Skeletal muscle cell (primary cell): ENCODE measurements around the gene DNAJC18.
A peak's percentile ranks its signal among the peaks of the same experiment; 100 is the strongest.
"Not testable (repeated sequence)": the region's sequence is repeated elsewhere in the genome, so short reads cannot be mapped to it uniquely, and the experiment has no call there.

ENCODE experiments used
- DNase-seq: peaks from one replicate; pipeline ENCODE4 v3.0.0-alpha.2; 2010; ENCODE audit warnings: low read depth
- H3K4me3 ChIP-seq: 2 replicates; pipeline ENCODE4 v1.5.1; 2011; ENCODE audit warnings: low read depth, mild to moderate bottlenecking, control low read depth, low read length, moderate library complexity

Gene DNAJC18

DNA sequence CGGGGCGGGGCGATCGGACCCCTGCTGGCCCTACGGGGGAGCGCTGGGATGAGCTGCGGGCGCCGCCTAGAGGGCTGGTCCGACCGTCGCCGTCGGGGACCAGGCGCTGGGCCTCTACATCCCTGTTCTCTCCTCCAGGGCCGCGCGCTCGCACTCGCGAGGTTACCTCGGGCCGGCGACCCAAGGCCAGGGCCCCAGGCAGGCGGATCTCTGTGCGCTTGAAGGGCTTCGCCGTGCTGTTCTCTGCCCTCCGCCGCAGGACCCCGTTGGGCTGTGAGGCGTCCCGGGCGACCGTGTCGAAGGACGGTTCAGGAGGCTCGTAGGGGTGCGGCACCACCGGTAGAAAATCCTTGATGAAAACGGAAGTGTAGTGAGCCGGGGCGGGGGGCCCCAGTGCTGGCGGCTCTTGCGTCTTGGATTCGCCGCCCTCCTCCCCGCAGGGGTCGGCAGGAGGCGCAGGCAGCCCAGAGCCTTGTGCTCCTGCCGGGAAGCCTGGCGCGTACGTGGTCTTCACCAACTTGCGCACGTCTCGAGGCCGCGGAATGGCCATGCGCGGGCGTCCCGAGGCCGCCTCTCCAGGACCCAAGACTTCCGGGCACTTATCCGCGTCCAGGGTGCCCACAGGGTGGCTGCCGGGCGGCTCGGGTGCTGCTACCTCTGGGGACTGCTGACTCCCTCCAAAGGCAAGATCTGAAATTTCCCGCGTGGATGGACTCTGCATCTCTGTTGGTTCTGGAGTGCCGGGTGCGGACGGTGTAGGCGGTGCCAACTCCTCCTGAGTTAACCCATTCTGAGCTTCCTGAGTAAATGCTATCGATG is 46.4 kb downstream of the DNAJC18 start:
- DNase-seq = no peak
- peak overlapping the region; percentile 38 for H3K4me3 ChIP-seq

DNA sequence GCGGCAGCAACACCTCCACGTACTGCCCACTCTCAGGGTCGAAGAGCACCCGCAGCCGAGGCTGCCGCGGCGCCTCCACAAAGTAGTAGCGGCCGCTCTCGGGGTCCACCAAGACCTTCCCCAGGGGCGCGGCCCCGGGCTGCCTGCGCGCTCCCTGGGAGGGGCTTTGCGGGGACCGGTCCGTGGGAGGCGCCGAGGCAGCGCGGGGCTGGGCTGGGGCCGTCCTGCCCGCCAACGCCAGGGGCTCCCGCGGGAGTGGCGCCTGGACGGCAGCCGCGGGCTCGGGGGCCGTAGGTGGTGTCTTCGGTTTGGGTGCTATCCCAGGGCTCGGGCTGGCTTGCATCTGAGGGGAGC is 47.0 kb downstream of the DNAJC18 start:
- no peak for DNase-seq
- no peak overlapping the region for H3K4me3 ChIP-seq

DNA sequence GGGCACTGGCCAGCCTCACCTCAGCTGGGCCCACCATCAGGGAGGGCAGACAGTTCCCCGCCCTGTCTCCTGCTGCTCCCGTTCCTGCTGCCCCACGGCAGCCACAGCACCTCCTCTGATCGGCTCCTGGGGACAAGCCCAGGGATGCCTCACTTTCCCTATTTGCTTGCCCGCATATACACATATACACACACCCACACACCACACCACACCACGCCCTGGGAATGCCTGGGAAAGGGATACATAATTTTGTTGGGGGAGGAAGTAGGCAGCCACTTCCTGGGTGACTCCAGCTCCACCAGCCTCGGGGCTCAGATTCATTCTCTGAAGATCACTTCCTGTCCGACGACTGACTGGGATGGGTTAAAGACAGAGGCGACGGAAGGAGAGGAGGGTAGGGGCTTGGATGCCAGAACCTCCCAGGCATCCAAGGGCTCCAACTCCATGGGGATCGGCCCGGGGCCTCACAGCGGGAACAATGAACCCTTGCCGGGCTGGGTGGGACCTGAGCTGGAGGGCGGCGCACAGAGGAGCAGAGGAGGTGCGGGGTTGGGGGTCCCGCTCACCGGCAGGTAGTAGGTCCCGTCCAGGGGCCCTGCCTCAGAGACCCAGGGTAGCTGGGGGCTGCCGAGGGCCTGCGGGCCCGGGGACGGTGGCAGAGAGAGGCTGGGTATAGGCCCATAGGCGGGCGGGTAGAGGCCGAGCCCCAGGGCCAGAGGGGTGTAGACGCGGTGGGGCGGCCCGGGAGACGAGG is 47.6 kb downstream of the DNAJC18 start:
- DNase-seq = no peak
- no peak overlapping the region for H3K4me3 ChIP-seq

DNA sequence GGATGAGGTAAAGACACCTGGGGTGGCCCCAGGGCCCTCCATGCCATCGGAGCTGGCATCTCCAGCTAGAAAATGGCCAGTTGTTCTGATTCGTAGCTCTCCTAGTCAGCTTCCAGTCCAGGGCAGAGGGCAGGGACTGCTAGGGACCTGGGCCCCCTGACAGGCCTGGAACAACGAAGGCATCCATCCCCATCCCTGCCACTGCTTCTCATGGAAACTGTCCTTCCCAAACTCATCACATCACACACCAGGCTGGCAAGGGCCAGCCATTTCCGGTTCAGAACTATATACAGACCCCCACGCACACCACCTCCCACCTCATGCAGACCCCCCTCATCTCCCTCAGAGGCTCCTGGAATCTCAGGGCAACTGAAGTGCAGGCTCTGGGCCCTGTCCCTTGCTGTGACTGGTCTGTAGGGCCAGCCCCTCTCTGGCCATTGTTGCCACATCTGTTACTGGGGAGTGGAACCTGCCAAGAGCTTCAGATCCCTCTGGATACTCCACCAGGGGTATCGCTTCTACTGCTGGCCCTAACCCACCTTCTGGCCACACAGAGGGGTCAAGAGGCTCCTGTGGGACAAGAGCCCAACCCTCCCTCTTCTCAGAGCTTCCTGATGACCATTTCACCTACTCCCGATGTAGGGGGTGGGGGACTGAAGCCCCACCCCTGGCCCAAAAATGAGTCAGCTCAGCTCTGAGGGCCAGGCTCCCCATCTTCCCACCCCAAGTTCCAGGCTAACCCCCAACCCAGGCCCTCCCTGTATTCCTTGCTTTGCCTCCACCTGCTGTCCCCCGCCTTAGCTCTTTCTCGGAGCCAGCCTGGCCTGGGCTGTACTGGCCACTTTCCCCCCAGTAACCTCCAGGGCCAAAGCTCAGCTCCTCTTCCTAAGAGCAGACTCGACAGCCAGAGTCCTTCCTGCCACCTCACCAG is 48.4 kb downstream of the DNAJC18 start:
- DNase-seq = no peak

DNA sequence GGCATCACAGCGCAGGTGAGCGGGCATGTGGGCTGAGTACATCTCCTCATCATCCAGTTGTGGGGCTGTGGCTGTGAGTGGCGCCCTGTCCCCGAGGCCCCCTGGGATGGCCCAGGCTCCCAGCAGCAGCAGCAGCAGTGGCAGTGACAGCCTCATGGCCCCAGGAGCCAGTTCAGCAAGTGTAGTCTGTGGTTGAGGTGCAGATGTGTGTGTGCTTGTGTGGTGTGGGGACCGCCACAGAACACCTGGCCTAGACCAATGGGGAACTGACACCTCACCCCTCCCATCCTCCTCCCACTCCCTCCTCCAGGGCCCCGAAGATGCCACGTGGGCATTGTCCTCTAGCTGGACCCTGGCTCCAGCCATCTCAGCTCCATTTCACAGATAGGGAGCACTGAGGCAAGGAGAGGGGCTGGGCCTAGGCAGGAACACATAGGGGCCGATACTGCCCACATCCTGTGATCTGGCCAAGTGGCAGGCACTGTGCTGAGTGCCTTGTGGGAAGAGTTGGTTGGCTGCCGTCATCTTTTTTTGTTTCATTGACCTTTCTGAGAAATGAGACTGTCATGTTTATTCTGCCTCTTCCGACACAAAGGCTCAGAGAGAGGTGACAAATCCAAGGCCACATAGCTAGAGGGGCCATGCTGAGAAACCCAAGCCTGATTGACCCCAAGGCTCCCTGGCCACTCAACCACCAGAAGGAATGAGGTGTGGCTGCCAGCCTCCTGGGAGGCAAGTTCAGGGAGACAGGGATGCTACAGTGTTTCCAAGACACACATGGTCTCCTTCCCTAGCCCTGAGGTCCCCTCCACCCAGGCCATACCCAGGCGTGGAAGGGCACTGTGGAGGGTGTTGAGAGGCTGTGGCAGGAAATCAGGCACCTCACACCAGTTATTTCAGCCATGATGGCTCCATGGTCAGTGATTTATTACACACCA is 49.4 kb downstream of the DNAJC18 start, which contains the start of gene MZB1:
Gene MZB1 (minus strand): TSS at position 213 of the 938 bp plus-strand sequence. CDS start 57 bp downstream, at position 156.
- H3K4me3 ChIP-seq = no peak within 1 kb of the TSS
- no peak for DNase-seq

More for the DNA sequence above, 48.4 kb downstream of the DNAJC18 start:
- H3K4me3 ChIP-seq = no peak overlapping the region

DNA sequence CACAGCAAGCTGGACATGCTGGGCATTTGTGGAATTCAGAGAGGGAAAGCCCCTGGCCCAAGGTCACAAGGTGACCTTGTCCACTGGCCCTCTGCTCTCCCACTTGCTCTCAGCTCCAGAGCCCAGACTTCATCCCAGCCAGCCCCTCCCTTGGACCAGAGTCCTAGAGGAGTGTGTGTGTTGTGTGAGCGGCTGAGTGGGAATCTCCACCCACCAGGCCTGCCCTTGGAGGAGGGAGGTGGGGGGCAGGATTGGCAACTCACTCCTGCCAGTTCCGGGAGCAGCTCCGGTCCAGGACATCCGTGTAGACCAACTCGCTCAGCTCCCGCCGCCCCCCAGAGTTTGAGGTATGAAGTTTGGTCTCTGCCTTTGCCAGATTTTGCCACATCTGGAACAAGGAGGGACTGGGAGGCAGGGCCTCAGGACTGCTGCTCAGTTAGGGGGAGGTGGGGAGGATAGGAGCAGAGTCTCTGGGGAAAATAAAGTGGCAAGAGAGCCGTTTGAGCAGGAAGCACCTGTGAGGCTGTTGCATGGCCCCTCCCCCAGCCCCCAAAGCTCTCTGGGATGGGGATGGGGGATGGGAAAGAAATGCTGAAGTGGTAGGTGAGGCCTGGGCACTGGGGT is 51.0 kb downstream of the DNAJC18 start:
- H3K4me3 ChIP-seq = no peak overlapping the region

DNA sequence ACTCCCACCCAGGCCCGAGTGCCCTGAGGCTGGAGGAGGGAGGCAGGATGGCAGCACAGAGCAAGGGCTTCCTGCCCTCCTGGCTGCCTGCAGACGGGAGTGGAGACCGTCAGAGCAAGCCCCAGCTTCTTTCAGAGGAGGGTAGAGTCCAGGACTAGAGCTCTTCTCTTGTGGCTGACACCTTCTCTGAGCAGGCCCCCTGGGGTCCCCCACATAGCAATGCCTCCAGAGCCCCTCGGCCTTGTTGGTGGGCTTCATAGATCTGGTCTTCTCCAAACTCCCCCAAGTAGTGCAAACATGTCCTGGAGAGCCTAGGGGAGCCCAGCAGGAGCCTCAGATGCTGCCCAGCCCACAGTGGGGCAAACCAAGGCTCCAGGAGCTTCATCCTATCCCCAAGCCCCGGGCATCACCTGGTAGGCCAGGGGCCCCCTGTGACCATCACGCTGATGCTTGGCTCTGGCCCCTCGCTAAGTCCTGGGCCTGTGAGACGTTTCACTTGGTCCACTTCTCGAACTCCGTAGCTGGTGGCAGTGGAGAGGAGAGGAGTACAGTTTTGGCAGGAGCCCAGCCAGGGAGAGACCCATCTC is 51.6 kb downstream of the DNAJC18 start:
- H3K4me3 ChIP-seq = no peak overlapping the region
- DNase-seq = no peak

More for the DNA sequence above, 51.0 kb downstream of the DNAJC18 start:
- DNase-seq = no peak

DNA sequence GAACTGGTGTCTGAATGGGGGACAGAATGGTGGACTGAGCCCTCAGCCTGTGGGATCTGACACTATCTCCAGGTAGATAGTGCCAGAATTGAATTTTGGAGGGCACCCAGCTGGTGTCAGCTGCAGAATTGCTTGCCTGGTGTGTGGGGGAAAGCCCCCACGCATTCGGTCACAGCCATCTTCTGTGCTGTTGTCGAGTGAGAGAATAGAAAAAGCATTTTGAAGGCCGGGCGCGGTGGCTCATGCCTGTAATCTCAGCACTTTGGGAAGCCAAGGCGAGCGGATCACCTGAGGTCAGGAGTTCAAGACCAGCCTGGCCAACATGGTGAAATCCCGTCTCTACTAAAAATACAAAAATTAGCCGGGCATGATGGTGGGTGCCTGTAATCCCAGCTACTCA is 52.4 kb downstream of the DNAJC18 start:
- not testable (repeated sequence) for DNase-seq, H3K4me3 ChIP-seq

DNA sequence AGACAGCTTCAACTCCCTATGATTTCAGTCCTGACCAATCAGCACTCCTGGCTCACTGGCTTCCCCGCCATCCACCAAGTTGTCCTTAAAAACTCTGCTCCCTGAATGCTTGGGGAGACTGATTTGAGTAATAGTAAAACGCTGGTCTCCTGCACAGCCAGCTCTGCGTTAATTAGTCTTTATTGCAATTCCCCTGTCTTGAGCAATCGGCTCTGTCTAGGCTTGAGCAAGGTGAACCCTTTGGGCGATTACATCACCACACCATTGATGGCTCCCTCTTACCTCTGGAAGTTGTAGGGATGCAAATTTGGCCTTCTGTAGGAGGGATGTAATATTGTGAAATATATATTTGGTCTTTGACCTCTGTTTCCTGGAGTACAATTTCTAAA is 53.3 kb downstream of the DNAJC18 start:
- DNase-seq = no peak
- no peak overlapping the region for H3K4me3 ChIP-seq

DNA sequence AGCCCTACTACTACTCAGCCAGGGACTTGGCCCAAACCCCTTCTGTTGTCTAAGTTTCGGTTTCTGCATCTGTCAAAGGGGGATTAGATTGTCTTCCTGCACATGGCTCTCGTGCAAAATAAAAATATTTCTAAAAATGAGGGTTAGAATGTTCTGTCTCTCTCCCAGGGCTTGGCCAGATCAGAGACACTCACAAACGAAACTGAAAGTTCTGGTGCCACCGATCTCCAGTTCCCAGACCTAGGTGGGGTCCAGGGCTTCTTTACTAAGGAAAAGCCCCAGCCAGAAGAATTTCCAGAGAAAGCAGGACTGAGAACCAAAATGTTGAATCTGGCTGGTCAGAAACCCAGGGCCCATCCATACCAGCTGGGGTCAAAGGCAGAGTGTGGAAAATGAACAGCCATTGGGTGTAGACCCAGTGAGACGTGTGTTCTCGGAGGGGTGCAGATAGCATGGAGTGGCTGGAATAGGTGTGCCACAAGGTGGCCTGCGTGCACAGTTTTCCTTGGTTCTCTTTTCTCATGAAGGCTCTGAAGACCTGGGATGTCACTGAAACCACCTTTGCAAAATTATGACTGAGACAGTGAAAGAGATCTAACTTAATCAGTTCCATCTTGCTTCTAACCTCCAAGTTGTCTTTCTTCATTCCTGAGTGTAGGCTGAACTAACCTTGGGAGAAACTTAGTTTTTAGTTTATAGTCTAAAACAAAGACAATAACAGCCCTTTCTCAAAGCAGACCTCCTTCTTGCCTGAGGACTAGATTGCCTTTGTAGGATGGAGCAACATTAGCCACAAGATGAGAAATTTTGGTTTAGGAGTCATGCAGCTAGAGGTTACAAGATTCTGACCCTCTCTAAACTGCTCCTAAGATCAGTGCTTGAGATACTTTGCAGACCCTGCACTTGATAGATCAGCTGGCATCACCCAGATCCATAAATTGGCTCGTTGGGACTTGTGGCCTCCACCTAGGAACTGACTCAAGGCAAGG is 54.0 kb downstream of the DNAJC18 start:
- no peak overlapping the region for H3K4me3 ChIP-seq
- no peak for DNase-seq

DNA sequence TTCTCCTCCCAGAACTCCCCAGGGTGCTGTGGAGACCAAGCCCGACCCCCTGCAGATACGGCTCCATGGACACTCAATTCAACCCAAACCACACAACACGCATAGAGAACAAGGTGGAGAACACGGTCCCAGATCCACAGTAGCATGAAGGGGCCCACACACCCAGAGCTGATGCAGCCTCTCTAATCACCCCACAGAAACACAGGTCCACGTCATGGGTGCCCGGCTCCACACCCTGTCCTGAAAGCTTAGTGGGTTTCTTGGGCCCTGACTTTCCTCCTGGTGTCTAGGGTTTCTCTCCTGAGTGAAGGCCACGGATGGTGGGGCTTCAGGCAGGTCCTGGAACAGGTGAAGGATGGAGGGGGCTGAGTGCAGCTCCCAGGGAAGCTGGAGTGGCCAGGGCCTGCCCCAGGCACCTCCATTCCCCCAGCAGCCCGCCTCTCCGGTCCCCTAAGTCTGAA is 54.7 kb downstream of the DNAJC18 start:
- DNase-seq = no peak
- no peak overlapping the region for H3K4me3 ChIP-seq

DNA sequence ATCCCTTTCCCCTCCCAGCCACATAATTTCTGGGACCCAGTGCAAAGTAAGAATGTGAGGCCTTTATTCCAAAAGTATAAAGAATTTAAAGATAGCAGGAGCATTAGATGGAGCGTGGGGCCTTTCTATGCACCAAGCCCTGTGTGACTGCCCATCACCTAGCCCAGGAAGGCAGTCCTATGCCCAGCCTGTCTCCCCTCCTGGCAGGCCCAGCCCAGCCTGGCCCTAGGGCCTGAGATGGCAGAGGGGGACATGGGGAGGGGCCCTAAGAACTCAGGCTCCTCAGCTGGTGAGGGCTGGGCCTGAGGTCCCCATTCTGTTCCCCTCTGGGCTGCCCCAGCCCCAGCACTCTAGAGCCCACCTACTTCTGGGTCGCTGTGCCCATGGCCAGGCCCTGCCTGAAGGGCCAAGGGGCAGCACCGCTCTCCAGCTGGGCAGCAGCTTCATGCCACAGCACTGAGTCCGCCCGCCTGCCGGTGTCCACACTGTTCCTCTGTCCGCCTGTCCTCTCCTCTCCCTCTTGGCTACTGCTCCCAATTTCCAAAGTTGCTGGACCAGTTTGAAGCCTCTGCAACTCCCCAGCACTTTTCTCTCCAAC is 55.2 kb downstream of the DNAJC18 start:
- no peak overlapping the region for H3K4me3 ChIP-seq
- DNase-seq = no peak

DNA sequence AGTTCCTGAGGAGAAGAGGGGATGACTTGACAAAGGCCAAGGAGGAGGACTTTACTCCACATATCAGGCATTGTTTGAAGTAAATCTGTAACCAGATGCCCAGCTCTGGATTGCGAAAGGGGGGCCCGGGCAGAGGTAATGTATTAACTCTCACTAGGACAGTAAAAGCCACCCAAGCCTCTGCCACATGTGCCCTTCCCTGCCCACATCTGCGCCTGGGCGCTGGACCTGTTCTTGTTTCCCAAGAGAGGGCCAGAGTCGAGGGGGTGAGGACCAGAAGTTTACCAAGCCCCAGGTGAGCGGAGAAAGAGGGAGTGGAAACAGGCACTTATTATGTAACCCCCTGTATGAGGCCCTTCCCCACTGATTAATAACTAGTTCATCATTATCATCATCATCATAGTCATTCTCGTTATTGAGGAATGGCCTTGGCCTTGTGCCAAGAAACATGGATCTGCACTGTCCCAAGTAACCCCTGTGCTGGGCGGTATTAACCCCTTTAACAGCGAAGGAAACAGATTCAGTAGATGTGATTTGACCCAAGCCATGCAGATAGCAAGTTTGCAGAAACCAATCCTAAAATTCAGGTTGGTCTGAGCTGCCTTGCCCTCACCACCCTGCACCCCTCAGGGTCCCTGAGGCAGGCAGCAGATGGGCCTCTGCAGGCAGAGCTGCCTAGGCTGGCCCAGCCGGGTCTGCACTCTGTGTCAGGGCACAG is 55.9 kb downstream of the DNAJC18 start, which contains the start of gene SLC23A1:
Gene SLC23A1 (minus strand): TSS at position 23 of the 718 bp plus-strand sequence. CDS start 44 bp downstream, outside the sequence.
- no peak for DNase-seq
- no peak within 1 kb of the TSS for H3K4me3 ChIP-seq

DNA sequence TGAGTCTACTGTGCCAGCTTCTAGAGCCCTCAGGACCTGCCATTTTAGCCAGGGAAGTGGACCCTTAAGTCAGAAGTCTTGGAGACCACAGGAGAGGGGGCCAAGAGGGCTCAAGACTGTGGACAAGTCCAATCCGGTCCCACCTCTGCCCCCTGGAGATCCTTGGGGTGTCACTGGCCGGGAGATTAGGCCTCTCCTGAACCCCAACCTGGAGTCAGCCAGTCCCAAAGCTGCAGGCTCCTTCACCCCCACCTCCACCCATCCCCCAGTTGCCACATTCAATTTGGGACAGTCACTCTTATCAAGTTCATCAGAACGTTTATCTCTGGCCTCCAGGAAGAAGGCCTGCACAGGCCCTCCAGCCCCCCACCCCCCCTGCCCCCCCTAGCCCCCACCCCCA is 56.5 kb downstream of the DNAJC18 start:
- no peak for DNase-seq
- no peak overlapping the region for H3K4me3 ChIP-seq
